GM21515 (cell line): ENCODE results near the gene TSSK1B.
"Not testable (repeated sequence)": the region's sequence is repeated elsewhere in the genome, so short reads cannot be mapped to it uniquely, and the experiment has no call there.

Source experiments
- ATAC-seq: cut with Tn5 transposase; IDR thresholded peaks from one replicate; pipeline ENCODE4 v1.9.1; 2021; ENCODE audit not compliant: unreplicated experiment

TSSK1B gene, protein sequence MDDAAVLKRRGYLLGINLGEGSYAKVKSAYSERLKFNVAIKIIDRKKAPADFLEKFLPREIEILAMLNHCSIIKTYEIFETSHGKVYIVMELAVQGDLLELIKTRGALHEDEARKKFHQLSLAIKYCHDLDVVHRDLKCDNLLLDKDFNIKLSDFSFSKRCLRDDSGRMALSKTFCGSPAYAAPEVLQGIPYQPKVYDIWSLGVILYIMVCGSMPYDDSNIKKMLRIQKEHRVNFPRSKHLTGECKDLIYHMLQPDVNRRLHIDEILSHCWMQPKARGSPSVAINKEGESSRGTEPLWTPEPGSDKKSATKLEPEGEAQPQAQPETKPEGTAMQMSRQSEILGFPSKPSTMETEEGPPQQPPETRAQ

DNA sequence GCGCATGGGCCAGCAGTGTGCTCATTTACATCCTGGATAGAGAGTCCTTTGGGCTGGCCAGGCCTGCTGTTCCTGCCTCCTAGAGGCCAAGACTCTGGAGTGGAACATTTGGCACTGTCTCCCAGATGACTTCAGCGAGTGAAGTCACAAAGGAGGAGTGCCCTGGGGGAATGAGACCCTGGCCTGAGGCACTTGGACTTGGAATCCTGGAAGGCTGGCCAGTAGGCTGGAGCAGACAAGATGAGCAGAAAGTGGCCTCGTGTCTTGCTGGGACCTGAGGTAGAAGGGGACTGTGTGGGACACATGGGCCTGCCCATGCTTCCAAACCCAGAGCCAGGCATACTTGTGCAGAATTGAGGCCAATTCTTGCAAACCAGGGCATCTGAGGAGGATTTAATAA lies at the start of gene TSSK1B:
TSS of gene TSSK1B (minus strand) at position 101 of the 400 bp plus-strand sequence. CDS start 150 bp downstream, outside the sequence.
- ATAC-seq: no peak

DNA sequence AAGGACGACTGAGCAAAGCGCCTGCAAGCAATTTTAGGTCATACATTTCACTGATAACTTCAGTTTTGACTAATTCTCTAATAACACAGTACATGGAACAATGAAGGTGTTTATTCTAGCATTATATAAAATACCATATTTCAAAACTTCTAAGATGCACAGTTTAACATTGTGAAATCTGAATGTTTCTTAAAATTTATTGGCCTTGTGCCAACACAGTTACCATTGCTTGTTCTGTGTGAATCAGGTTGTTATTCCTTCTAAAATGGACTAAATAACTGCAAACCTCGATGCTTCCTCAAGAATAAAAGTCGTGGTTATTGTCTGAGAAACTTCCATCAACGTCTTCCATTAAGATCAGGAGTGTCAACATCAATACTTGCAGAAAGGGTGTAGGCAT lies 45.5 kb upstream of the TSSK1B start:
- no peak for ATAC-seq

DNA sequence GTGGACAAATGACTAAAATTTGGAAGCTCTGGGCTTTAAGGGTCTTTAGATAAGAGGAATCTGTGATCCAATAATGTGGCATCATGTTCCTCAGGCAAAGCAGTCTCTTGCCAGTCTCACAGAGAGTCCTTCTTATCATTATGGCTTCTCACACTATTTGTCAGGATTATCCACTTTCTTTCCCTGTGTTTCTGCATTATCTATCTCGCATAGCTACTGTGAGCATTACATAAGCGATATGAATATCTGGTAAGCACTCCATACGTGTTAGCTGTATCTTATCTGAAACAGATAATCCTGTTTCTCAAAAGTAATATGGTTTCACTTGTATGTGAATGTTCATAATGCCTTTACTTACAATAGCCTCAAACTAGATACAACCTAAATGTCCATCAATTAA lies 43.9 kb upstream of the TSSK1B start:
- ATAC-seq: no peak

DNA sequence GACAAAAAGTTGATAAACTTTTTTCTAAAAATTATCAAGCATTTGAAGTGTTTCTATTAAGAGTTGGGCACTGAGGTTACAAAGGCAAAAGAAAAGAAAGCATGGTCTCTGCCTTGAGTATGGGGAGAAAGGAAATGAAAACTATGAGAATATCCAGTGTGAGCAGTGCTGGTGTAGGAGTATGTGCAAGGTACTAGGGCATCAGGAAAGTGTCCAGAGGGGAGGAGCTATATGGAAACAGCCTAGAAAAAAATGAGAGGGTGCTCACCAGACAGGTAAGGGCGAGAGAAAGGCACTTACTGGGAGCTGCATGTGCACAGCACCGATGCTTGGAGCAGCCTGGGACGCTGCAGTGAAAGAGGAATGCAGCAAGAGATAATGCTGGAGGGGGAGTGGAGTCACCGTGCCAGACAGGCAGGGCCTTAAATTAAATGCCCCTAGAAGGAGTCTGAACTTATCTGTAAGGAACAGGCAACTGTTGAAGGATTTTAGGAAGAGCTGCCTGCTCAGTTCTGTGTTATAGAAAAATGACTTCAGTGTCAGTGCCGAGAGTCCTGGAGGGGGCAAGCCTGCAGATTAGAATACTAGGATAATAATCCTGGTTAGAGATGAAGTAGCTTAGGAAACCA lies 39.4 kb upstream of the TSSK1B start:
- no peak for ATAC-seq

DNA sequence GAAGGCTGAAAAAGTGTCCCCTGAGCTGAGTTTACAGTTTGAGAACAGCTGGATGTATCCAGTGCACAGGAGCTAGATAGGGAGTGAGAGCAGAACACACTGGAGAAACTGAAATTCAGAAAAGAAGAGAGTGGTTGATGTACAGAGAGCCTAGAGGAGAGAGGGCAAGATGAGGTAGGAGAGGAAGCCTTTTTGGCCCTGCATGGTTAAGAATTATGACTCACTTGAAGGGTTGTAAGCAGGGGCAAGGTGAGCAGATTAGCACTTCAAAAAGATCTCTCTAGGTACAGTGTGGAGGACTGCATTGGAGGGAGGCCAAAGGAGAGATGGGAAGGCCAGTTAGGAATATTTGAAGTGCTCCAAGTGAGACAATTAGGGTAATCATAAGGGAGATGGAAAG lies 28.2 kb upstream of the TSSK1B start:
- no peak for ATAC-seq

DNA sequence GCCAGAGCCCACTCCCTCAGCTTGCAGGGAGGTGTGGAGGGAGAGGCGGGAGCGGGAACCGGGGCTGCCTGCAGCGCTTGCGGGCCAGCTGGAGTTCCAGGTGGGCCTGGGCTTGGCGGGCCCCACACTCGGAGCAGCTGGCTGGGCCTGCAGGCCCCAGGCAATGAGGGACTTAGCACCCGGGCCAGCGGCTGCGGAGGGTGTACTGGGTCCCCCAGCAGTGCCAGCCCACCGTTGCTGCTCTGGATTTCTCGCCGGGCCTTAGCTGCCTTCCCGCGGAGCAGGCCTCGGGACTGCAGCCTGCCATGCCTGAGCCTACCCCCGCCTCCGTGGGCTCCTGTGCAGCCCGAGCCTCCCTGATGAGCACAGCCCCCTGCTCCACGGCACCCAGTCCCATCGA lies 22.3 kb upstream of the TSSK1B start:
- ATAC-seq: not testable (repeated sequence)

DNA sequence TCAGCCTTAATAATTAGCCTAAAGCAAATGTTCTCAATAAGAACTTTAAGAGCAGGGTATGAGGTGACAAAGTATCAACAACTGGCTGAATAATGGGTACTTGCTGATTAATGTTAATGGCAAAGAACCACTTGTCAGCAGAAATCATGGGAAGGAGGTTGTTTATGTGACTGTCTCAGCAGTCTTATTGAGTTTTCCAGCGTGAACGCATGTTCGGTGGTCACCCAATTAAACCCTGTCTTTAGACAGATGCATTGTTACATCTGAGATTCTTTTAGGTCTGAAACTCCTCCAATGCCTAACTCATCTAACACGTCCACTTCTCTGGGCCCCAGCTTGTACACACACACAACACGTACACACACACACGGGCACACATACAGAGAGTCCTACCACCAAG lies 18.2 kb upstream of the TSSK1B start:
- no peak for ATAC-seq

DNA sequence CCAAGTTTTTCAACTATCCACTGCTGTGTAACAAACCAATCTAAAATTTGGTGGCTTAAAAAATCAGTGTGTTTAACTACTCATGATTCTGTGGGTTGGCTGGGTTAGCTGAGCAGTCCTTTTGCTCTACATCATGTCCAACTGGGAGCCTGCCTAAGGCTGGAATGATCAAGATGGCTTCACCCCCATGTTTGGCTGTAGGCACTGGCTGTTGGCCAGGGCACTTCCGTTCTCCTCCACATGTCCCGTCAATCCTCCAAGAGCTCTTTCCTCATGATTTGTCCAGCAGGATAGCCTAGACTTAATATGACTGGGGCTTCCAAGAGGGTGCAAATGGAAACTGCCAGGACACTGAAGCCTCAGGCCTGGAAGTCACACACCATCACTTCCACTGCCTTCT lies 17.0 kb upstream of the TSSK1B start:
- no peak for ATAC-seq

DNA sequence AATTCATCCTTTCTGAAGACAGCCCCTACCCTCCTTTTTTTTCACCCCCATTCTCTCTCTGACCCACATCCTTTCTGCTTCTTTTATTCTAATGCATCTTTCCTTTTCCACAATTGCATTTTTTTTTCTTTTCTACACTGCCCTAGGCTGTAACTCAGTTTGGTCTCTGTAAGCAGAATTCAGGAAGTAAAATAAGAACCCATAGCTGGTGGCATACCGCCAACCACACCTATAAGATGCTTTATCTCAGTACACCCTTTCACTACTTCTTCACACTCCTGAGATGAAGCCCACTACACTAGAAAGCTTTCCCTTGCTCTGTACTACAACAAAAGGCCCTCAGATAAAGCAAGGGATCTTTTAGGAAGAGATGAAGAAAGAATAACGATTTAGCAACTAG lies 16.1 kb upstream of the TSSK1B start:
- no peak for ATAC-seq

DNA sequence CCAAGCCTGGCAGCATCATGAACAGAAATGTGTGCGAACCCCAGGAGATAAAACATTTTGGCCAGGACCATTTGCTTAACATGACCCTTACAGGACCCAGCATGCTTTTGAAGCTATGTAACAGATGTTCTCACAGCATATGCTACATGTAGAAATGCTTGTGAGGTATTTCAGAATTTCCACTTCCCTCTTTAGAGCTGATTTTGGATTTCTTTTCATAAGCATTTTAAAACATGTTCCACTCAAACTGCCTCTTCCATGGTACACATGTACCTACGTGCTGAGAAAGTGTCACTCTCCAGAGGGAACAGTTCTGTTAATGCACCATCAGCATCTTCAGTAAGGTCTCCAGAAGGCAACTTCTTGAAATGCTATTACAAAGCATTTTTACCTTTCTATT lies 15.7 kb upstream of the TSSK1B start:
- ATAC-seq: no peak

DNA sequence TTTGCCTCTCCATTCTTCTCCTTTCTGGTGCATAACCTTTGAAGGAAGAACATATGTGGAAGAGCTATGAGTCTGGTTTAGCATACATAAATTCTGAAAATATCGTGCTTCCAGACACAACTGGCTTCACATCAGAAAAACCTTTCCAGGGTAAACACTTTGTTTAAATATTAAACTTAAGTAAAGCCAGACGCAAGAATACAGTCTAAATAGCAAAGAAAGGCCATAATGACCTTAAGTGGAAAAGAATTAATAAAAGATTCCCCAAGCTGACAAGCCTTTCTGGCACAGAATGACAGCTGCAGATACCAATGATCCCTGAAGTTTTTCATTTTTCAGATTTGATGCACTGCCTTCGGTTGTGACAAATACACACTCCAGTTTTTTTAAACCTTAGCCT lies 13.5 kb upstream of the TSSK1B start:
- no peak for ATAC-seq

DNA sequence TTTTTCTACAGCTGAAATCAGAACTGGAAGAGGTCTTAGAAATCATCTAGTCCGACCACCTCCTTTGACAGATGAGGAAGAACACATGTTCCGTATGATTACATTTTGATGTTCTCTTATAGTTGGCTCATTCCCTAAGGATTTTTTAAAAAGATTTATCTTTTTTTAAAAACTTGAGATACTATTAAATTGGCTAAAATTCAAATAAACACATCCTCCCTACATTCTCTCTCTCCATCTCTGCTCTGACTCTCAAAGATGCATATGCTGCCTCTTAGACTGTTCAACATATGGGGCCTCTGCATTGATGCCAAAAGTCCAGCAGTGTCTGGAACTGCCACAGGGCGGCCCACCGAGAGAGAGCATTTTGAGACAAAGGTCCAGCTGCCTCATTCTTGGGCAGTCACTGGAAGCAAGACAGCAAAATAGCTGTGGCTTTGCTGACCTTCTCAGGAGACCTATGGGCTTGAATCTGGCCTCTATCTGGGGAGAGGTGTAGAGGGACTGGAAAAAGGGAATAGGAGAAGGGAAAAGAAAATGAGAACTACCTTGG lies 12.8 kb upstream of the TSSK1B start:
- no peak for ATAC-seq

DNA sequence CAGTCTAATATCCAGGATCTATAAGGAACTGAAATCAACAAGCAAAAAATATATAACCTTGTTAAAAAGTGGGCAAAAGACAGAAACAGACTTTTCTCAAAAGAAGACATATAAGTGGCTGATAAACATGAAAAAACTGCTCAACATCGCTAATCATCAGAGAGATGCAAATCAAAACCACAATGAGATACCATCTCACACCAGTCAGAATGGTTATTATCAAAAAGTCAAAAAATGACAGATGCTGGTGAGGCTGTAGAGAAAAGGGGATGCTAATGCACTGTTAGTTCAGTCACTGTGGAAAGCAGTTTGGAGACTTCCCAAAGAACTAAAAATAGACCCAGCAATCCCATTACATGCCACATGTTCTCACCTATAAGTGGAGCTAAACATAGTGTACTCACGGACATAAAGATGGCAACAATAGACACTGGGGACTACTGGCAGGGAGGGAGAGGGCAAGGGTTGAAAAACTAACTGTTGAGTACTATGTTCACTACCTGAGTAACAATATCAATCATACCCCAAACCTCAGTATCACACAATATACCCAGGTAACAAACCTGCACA lies 11.7 kb upstream of the TSSK1B start:
- no peak for ATAC-seq

DNA sequence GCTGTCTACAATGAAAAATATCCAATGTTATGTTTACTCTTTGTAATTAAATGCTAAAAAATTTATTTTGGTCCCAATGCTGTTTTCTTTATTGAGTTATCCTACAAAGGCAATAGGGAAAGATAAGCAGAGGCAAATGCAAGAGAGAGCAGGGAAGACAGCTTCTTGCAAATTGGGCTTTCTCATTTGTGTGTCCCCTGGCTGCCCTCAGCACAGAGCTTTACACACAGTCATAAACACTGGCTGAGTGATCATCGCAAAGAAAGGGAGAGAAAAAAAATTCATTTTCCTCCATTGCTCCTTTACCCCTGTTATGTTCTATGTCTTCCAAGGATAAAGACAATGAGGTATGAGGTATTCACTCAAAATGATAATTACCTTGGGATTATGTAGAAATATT lies 2.3 kb upstream of the TSSK1B start:
- no peak for ATAC-seq

DNA sequence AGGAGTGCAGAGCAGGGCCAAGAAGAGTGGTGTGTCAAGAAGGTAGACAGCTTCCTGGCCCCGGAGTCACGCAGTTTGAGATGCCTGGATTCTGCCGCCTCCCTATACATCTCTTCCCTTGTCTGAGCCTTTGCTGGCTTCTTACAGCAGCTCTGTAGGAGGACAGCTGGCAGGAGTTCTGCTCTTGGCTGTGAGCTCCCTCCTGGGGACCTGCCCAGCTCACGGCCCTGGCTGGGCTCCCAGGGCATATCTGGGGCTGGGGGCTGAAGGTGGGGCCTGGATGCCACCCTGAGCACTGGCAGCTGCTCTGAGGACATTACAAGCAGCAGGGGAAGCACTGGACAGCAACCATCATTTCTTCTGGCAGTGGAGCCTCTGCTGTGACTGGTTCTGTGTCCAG lies 786 bp upstream of the TSSK1B start:
- ATAC-seq: no peak

DNA sequence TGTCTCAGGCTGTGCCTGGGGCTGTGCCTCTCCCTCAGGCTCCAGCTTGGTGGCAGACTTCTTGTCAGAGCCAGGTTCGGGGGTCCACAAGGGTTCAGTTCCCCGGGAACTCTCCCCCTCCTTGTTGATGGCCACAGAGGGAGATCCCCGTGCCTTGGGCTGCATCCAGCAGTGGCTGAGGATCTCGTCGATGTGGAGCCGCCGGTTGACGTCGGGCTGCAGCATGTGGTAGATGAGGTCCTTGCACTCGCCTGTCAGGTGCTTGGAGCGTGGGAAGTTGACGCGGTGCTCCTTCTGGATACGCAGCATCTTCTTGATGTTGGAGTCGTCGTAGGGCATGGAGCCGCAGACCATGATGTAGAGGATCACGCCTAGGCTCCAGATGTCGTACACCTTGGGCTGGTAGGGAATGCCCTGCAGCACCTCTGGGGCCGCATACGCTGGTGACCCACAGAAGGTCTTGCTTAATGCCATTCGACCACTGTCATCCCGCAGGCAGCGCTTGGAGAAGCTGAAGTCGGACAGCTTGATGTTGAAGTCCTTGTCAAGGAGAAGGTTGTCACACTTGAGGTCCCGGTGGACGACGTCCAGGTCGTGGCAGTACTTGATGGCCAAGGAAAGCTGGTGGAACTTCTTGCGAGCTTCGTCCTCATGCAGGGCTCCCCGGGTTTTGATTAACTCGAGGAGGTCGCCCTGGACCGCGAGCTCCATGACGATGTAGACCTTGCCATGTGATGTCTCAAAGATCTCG lies 752 bp downstream of the TSSK1B start:
- ATAC-seq: no peak

DNA sequence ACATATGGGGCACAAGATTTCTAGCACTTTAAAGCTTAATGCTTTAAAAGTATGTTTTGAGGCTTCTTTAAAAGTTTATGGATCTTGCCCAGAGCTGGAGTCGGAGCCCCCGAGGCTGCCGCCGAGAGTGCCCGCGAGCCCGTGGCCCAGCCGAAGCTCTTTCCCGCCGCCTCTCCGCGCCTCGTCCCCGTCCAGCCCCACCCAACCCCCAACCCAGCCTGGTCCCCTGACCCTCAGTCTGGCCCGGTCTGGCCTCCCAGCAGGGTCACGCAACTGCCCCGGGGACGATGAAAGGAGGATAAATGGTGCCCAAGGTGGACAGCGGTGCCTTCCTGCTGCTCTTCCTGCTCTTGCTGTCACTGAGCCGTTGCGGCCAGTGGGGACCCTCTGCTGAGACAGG lies 1.7 kb downstream of the TSSK1B start:
- ATAC-seq: no peak

DNA sequence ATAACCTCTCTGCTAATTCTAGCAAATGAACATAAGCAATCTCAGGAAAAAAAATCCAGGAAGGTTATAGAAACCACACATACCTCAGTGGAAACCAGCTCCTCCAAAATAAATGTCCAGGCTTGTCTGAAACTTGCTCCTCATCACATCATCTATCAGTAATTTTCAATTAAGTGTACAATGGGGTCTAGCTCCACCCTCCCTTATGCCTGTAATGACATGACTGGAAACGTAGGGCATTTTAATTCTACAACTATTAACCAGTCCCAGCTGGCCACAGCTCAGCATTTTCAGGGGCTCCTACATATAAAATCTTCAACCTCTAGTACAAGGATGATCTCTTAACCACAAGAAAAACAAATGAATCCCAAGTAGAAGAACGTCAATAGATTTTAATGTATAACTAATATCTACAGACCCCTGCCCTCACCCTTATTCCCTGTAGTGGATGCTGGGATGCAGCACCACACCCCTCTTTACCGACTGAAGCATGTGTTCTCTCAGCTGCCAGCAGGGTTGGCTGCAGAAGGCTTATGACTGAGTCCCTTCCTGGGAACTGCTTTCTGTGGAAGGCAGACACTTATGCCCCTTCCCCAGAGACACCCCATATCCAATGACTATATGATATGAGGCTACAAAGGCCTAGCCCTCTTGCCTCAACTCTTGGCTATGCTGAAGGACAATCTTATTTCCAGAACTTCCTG lies 6.8 kb downstream of the TSSK1B start:
- no peak for ATAC-seq

DNA sequence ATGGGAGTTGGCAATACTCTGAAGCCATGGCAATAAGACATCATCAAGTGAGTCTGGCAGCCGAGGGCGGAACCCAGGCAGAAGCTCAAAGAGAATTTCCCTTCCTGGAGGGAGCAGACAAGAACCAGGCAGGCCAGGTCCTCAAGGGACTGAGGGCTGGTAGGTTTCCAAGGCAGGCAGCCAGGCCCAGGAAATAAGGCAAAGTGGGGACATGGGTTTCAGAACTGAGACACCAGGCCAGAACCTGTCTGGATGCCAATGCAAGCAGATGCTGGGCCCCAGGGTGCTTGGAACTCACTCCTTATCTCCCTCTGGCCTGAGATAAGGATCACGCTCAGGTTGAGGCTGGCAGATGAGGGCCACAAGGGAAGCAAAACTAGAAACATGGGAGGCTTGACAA lies 8.9 kb downstream of the TSSK1B start:
- ATAC-seq: no peak

DNA sequence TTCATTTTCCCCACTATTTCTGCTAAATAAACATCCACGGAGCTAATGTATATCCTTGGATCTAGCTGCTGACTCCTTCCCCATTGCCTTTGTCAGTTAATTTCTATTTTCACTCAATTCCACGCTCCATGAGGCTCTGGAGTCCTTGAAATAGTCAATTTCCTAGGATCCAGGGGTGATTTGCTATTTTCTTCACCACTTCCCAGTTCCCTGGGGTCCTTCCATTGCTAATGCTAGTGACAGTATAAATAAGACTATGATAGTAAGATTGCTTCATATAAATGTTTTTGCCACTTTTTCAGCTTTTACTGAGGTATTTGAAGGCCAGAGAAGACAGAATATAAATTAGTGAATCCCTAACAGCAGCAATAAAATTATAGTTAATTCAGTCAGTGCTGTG lies 13.1 kb downstream of the TSSK1B start:
- ATAC-seq: no peak

DNA sequence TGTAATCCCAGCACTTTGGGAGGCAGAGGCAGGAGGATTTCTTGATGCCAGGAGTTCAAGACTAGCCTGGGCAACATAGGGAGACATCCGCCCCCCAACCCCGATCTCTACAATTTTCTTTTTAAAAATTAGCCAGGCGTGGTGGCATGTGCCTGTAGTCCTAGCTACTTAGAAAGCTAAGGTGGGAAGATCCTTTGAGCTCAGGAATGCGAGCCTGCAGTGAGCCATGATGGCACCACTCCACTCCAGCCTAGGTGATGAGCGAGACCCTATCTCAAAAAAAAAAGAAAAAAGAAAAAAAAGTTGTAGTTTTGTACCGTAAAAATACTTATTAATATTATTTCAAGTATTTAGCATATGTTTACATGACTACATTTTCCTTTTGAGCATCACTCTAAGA lies 29.3 kb downstream of the TSSK1B start:
- no peak for ATAC-seq
